Type B pancreatic cell (in vitro differentiated cells): ENCODE results near the gene IRX4. TPM values are rescaled to one million over a fixed set of nuclear protein-coding genes. Genes with fewer than 3 reads are reported as not detected.

Experiments
- DNase-seq: peaks from one replicate; pipeline ENCODE4 v3.0.0; 2021; ENCODE audit warnings: mixed read lengths; ENCODE audit not compliant: unreplicated experiment; ENCODE audit errors: extremely low spot score
- H3K27ac Mint-ChIP-seq: 2 replicates; pipeline ENCODE4 v1.8.0; 2021; ENCODE audit warnings: mild to moderate bottlenecking, mixed read lengths
- H3K27me3 Mint-ChIP-seq: 2 replicates; pipeline ENCODE4 v1.8.0; 2021; ENCODE audit warnings: mixed read lengths
- H3K36me3 Mint-ChIP-seq: 2 replicates; pipeline ENCODE4 v1.8.0; 2021; ENCODE audit warnings: mixed read lengths
- H3K4me1 Mint-ChIP-seq: one replicate; pipeline ENCODE4 v1.8.0; 2021; ENCODE audit warnings: mixed read lengths; ENCODE audit not compliant: unreplicated experiment
- H3K4me3 Mint-ChIP-seq: 2 replicates; pipeline ENCODE4 v1.8.0; 2021; ENCODE audit warnings: mild to moderate bottlenecking, mixed read lengths
- H3K9me3 Mint-ChIP-seq: 2 replicates; pipeline ENCODE4 v1.8.0; 2021; ENCODE audit warnings: mixed read lengths
- CTCF ChIP-seq: fragments of 200-600 bp; sonication (generic); conservative IDR thresholded peaks from 2 replicates; pipeline ENCODE4 v1.5.0; 2021; ENCODE audit warnings: antibody characterized with exemption, mild to moderate bottlenecking
- total RNA-seq: library from RNA; stranded (reverse); gene quantifications from 2 replicates; pipeline ENCODE4 v1.2.1, GENCODE V29; 2021; ENCODE audit warnings: low replicate concordance

The IRX4 gene
- total RNA-seq, 1 donor from 2014 or later = 1.6 TPM

DNA sequence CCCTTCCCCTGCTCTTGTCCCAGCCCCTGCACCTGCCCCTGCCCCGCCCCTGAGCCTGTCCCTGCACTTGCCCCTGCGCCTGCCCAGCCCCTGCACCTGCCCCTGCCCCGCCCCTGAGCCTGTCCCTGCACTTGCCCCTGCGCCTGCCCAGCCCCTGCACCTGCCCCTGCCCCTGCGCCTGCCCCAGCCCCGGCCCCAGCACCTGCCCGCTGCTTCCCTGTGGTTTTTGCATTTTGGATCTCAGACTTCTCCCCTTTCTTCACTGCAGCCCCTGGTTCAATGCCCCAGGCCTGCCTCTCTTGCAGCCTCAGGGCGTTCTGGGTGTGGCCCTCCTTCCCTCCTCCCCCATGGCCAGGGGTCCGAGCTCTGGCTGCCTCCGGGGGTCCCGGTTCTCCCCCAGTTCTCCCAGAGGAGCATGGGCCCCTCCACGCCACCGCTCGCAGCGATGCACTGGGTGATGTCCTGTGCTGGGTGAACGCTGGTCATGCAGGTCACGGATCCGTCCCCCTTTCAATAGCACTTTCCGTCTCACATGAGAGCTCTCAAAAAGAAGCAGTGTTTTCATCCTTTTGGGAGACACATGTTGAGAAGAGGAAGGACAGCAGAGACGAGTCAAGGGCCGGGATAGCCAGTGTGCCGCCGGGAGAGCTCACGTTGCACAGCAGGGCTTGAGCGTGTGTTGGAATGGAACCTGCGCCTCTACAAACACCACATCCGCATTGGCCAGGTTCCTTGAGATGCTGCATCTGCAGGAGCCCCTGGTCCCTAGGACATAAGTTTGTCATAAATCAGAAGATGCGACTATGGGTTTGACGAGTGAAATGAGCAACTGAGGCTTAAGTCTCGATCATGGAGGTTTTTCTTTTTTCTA lies 44.0 kb upstream of the IRX4 start:
- H3K36me3 Mint-ChIP-seq = no peaks in the 10 kb centered on the region
- TF ChIP-seq CTCF = no peak
- no peak overlapping the region for H3K4me3 Mint-ChIP-seq
- H3K9me3 Mint-ChIP-seq = no peaks in the 10 kb centered on the region
- no peak for DNase-seq
- H3K4me1 Mint-ChIP-seq = no peaks in the 10 kb centered on the region
- H3K27me3 Mint-ChIP-seq = peaks cover 16% of the 10 kb centered on the region
- H3K27ac Mint-ChIP-seq = no peak overlapping the region

GRCh38 chr5:1926071-1926440 lies 43.3 kb upstream of the IRX4 start:
- Mint-ChIP-seq H3K36me3 (no peaks in the 10 kb centered on the region), H3K27ac (no peak overlapping the region), H3K4me1 (no peaks in the 10 kb centered on the region), H3K27me3 (peaks cover 16% of the 10 kb centered on the region), H3K9me3 (no peaks in the 10 kb centered on the region), H3K4me3 (no peak overlapping the region)
- TF ChIP-seq CTCF = no peak
- no peak for DNase-seq

- H3K27ac Mint-ChIP-seq = no peak overlapping the region
- peaks cover 19% of the 10 kb centered on the region for H3K27me3 Mint-ChIP-seq
- no peak for DNase-seq
- no peak for TF ChIP-seq CTCF
- no peaks in the 10 kb centered on the region for H3K4me1 Mint-ChIP-seq
- H3K9me3 Mint-ChIP-seq = no peaks in the 10 kb centered on the region
- no peaks in the 10 kb centered on the region for H3K36me3 Mint-ChIP-seq
- no peak overlapping the region for H3K4me3 Mint-ChIP-seq
Measured at GRCh38 chr5:1925111-1926070, 42.7 kb upstream of the IRX4 start.

DNA sequence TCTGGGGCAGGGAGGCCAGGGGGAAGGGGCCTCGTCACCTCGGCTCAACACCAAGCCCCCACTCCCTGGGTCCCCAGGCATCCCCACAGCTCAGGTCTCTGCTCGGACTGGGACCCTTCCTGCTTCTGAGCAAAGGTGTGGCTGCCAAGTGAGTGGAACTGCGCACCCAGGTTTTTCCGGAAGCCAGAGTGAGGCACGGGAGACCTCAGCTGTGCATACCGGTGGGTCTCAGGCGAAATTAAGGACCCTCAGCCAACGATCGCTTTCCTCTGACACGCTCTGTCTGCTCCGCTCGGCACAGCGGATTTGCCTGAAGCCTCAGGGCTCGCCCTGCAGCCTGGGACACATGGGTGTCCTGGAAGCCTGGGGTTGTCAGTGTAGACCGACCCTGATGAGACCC lies 41.0 kb upstream of the IRX4 start:
- peaks cover 28% of the 10 kb centered on the region for H3K27me3 Mint-ChIP-seq
- H3K9me3 Mint-ChIP-seq = no peaks in the 10 kb centered on the region
- H3K36me3 Mint-ChIP-seq = no peaks in the 10 kb centered on the region
- H3K4me1 Mint-ChIP-seq = no peaks in the 10 kb centered on the region
- no peak for DNase-seq
- no peak overlapping the region for H3K27ac Mint-ChIP-seq
- no peak overlapping the region for H3K4me3 Mint-ChIP-seq
- no peak for TF ChIP-seq CTCF

- peaks cover 28% of the 10 kb centered on the region for H3K27me3 Mint-ChIP-seq
- no peaks in the 10 kb centered on the region for H3K36me3 Mint-ChIP-seq
- H3K4me3 Mint-ChIP-seq = no peak overlapping the region
- H3K27ac Mint-ChIP-seq = no peak overlapping the region
- no peak for DNase-seq
- no peaks in the 10 kb centered on the region for H3K9me3 Mint-ChIP-seq
- TF ChIP-seq CTCF = no peak
- no peaks in the 10 kb centered on the region for H3K4me1 Mint-ChIP-seq
Measured at GRCh38 chr5:1923341-1923740, 40.6 kb upstream of the IRX4 start.
